ENCODE data around the gene SOWAHB. TPM values are rescaled to one million over a fixed set of nuclear protein-coding genes. Genes with fewer than 3 reads are reported as not detected.

Gene SOWAHB
- total and polyA plus RNA-seq, 2 experiments from 2014 or later: 8.7 to 18.9 TPM

GRCh38 chr4:76883147-76883546 lies 14.8 kb downstream of the SOWAHB start:
- no peaks in the 10 kb centered on the region for H3K9me2 ChIP-seq (replicated peaks; ENCODE audit: insufficient read depth)
- H3K4me3 ChIP-seq: no peak overlapping the region
- TF ChIP-seq, protein P1, sequence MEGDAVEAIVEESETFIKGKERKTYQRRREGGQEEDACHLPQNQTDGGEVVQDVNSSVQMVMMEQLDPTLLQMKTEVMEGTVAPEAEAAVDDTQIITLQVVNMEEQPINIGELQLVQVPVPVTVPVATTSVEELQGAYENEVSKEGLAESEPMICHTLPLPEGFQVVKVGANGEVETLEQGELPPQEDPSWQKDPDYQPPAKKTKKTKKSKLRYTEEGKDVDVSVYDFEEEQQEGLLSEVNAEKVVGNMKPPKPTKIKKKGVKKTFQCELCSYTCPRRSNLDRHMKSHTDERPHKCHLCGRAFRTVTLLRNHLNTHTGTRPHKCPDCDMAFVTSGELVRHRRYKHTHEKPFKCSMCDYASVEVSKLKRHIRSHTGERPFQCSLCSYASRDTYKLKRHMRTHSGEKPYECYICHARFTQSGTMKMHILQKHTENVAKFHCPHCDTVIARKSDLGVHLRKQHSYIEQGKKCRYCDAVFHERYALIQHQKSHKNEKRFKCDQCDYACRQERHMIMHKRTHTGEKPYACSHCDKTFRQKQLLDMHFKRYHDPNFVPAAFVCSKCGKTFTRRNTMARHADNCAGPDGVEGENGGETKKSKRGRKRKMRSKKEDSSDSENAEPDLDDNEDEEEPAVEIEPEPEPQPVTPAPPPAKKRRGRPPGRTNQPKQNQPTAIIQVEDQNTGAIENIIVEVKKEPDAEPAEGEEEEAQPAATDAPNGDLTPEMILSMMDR (IDR thresholded peaks at IDR 0.05; ENCODE audit: poor library complexity): no peak
- TF ChIP-seq EZH2 (IDR thresholded peaks at IDR 0.05; ENCODE audit: borderline replicate concordance): no peak
- no peak for TF ChIP-seq EZH2phosphoT487 (IDR thresholded peaks at IDR 0.05; ENCODE audit: low read depth, severe bottlenecking, unreplicated experiment)
- DNase-seq (ENCODE audit: low spot score): no peak
- H3K36me3 ChIP-seq (replicated peaks; ENCODE audit: insufficient read depth, low read depth): no peaks in the 10 kb centered on the region
- H3K4me1 ChIP-seq (ENCODE audit: insufficient read depth): no peaks in the 10 kb centered on the region
- no peaks in the 10 kb centered on the region for H3K27me3 ChIP-seq
- no peak overlapping the region for H3K27ac ChIP-seq
- H4K20me1 ChIP-seq (ENCODE audit: insufficient read depth, poor library complexity, severe bottlenecking): no peaks in the 10 kb centered on the region
- 58% methylated on average over 8 of the region's 8 CpGs for WGBS (ENCODE audit: low lambda C conversion rate, missing lambda C conversion rate)
- H3K9me3 ChIP-seq (ENCODE audit: low read depth): no peaks in the 10 kb centered on the region
- no peak overlapping the region for H2AFZ ChIP-seq
- H3K79me2 ChIP-seq: no peaks in the 10 kb centered on the region
- no peak overlapping the region for H3K4me2 ChIP-seq

DNA sequence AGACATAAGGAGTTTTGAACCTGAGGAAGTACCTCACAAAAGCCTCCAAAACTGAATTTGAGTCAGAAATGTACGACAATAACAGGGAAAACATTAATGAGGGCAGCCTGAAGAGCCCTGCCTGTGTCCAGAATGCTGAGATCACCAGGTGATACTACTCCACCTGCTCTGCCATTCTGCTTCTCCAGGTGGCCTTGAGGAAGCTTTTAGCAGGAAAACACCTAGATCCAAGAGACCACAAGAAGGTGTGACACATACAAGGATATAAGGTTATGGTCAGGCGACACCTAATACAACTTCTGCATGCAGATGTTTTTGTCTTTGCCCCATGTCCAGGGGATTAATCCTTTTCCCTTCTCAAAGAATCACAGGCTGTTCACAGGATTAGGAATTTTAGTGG lies 15.3 kb downstream of the SOWAHB start:
- no peaks in the 10 kb centered on the region for H3K79me2 ChIP-seq
- no peaks in the 10 kb centered on the region for H3K27me3 ChIP-seq
- DNase-seq (ENCODE audit: low spot score): no peak
- no peak overlapping the region for H3K27ac ChIP-seq
- H3K4me1 ChIP-seq (ENCODE audit: insufficient read depth): no peaks in the 10 kb centered on the region
- no peak overlapping the region for H3K4me3 ChIP-seq
- no peak overlapping the region for H3K4me2 ChIP-seq
- 93% methylated on average over 2 of the region's 2 CpGs for WGBS (ENCODE audit: low lambda C conversion rate, missing lambda C conversion rate)
- H2AFZ ChIP-seq: no peak overlapping the region
- no peaks in the 10 kb centered on the region for H3K36me3 ChIP-seq (replicated peaks; ENCODE audit: insufficient read depth, low read depth)
- no peaks in the 10 kb centered on the region for H3K9me2 ChIP-seq (replicated peaks; ENCODE audit: insufficient read depth)
- no peaks in the 10 kb centered on the region for H4K20me1 ChIP-seq (ENCODE audit: insufficient read depth, poor library complexity, severe bottlenecking)
- no peaks in the 10 kb centered on the region for H3K9me3 ChIP-seq (ENCODE audit: low read depth)
- TF ChIP-seq EZH2 (IDR thresholded peaks at IDR 0.05; ENCODE audit: borderline replicate concordance) (no peak), EZH2phosphoT487 (IDR thresholded peaks at IDR 0.05; ENCODE audit: low read depth, severe bottlenecking, unreplicated experiment) (no peak)
- TF ChIP-seq, protein P1 (IDR thresholded peaks at IDR 0.05; ENCODE audit: poor library complexity): no peak

GRCh38 chr4:76881375-76881774 lies 16.6 kb downstream of the SOWAHB start:
- WGBS (ENCODE audit: low lambda C conversion rate, missing lambda C conversion rate): 37% methylated on average over 1 of the region's 1 CpG
- H4K20me1 ChIP-seq (ENCODE audit: insufficient read depth, poor library complexity, severe bottlenecking): no peaks in the 10 kb centered on the region
- H3K27me3 ChIP-seq: no peaks in the 10 kb centered on the region
- H3K79me2 ChIP-seq: no peaks in the 10 kb centered on the region
- H3K4me1 ChIP-seq (ENCODE audit: insufficient read depth): no peaks in the 10 kb centered on the region
- no peak overlapping the region for H3K4me2 ChIP-seq
- no peak overlapping the region for H3K27ac ChIP-seq
- H3K9me3 ChIP-seq (ENCODE audit: low read depth): no peaks in the 10 kb centered on the region
- H3K4me3 ChIP-seq: no peak overlapping the region
- DNase-seq (ENCODE audit: low spot score): peak; percentile 62
- TF ChIP-seq EZH2phosphoT487 (IDR thresholded peaks at IDR 0.05; ENCODE audit: low read depth, severe bottlenecking, unreplicated experiment) (no peak), EZH2 (IDR thresholded peaks at IDR 0.05; ENCODE audit: borderline replicate concordance) (no peak)
- TF ChIP-seq, protein P1 (IDR thresholded peaks at IDR 0.05; ENCODE audit: poor library complexity): no peak
- no peaks in the 10 kb centered on the region for H3K9me2 ChIP-seq (replicated peaks; ENCODE audit: insufficient read depth)
- H3K36me3 ChIP-seq (replicated peaks; ENCODE audit: insufficient read depth, low read depth): no peaks in the 10 kb centered on the region
- no peak overlapping the region for H2AFZ ChIP-seq
